Ureter (tissue), 1 donor: Measurements from ENCODE around the gene DOK6. TPM values are rescaled to one million over a fixed set of nuclear protein-coding genes. Genes with fewer than 3 reads are reported as not detected.
"Not testable (repeated sequence)": the region's sequence is repeated elsewhere in the genome, so short reads cannot be mapped to it uniquely, and the experiment has no call there.

Experiments
- DNase-seq: peaks from one replicate; pipeline ENCODE4 v3.0.0-alpha.2; 2020; ENCODE audit warnings: low spot score
- total RNA-seq: library from RNA; stranded (reverse); gene quantifications from one replicate; pipeline ENCODE4 v1.2.4, GENCODE V29; 2023
- donor health status: DM: yes; HTN: yes; CAD: no.

DOK6 gene
- 4.9 TPM for total RNA-seq

- no peak for DNase-seq
Observed at GRCh38 chr18:69400253-69400975, at the start of gene DOK6. DOK6 (plus strand) TSS chr18:69400888.

GRCh38 chr18:69353023-69353422, 47.7 kb upstream of the DOK6 start:
- DNase-seq: no peak

- DNase-seq: no peak
Observed at GRCh38 chr18:69357590-69357989, 43.1 kb upstream of the DOK6 start.

GRCh38 chr18:69358212-69358895, 42.3 kb upstream of the DOK6 start:
- no peak for DNase-seq

- not testable (repeated sequence) for DNase-seq
Observed at GRCh38 chr18:69359768-69360167, 40.9 kb upstream of the DOK6 start.

GRCh38 chr18:69364930-69365329, 35.8 kb upstream of the DOK6 start:
- no peak for DNase-seq

GRCh38 chr18:69365658-69366057, 35.0 kb upstream of the DOK6 start:
- no peak for DNase-seq

- DNase-seq: no peak
Observed at GRCh38 chr18:69367104-69367503, 33.6 kb upstream of the DOK6 start.

- DNase-seq: no peak
Observed at GRCh38 chr18:69371729-69372128, 29.0 kb upstream of the DOK6 start.

- DNase-seq: no peak
Observed at GRCh38 chr18:69380324-69380723, 20.4 kb upstream of the DOK6 start.

- DNase-seq: no peak
Observed at GRCh38 chr18:69383186-69383585, 17.5 kb upstream of the DOK6 start.

- DNase-seq: no peak
Observed at GRCh38 chr18:69387186-69387585, 13.5 kb upstream of the DOK6 start.

- DNase-seq: no peak
Observed at GRCh38 chr18:69388222-69388621, 12.5 kb upstream of the DOK6 start.

GRCh38 chr18:69397096-69397495, 3.6 kb upstream of the DOK6 start:
- no peak for DNase-seq

- no peak for DNase-seq
Observed at GRCh38 chr18:69399253-69399652, 1.4 kb upstream of the DOK6 start.

GRCh38 chr18:69400976-69401225, 213 bp downstream of the DOK6 start:
- DNase-seq: no peak

GRCh38 chr18:69401226-69401971, 711 bp downstream of the DOK6 start:
- no peak for DNase-seq

GRCh38 chr18:69401972-69402532, 1.4 kb downstream of the DOK6 start:
- no peak for DNase-seq

GRCh38 chr18:69402533-69402989, 1.9 kb downstream of the DOK6 start:
- DNase-seq: no peak

GRCh38 chr18:69408522-69408921, 7.8 kb downstream of the DOK6 start:
- no peak for DNase-seq

GRCh38 chr18:69411199-69411598, 10.5 kb downstream of the DOK6 start:
- DNase-seq: no peak

GRCh38 chr18:69414184-69414583, 13.5 kb downstream of the DOK6 start:
- no peak for DNase-seq

GRCh38 chr18:69432847-69433246, 32.2 kb downstream of the DOK6 start:
- DNase-seq: no peak
